ENCODE results near the gene SLC35F3. TPM values are rescaled to one million over a fixed set of nuclear protein-coding genes. Genes with fewer than 3 reads are reported as not detected.
"Not testable (repeated sequence)": the region's sequence is repeated elsewhere in the genome, so short reads cannot be mapped to it uniquely, and the experiment has no call there.

Gene SLC35F3
- polyA plus RNA-seq, 1 of the 3 experiments (the other 2 are of a cell fraction): 0.87 TPM

DNA sequence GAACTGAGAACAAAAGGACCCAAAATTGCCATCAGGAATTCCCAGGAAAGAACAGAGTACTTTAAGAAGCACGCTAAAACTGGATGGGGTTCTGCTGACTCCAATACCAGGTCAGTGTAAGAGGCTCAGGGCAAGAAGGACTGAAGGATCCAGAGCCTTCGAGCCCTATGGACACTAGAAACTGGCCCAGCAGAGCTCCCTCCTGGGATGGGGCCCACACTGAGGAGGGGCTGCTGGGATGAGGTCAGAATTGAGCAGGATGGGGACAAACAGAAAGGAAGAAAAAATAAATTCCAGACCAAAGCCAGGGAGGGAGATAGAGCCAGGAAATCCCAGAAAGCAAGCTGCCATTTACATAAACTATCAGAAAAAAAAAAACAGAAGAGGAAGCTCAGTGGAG lies 246.4 kb downstream of the SLC35F3 start:
- ChIA-PET CTCF (interaction anchor here (1.1 to 3.7 kb wide), 2 partner anchors 37 to 159 kb away, joined by 3 to 16 read pairs; no protein-coding TSS in a partner anchor), POLR2A (no interaction called here)
- no peak overlapping the region for H3K27ac ChIP-seq (ENCODE audit: low read depth in 2 of 2, low read length in 1 of 2)
- no peak overlapping the region for H3K4me3 ChIP-seq (ENCODE audit: low read depth in 2 of 2, low read length in 1 of 2)
- no peak overlapping the region for H2AFZ ChIP-seq (ENCODE audit: low read depth)
- no peaks in the 10 kb centered on the region; a peak in 2 of 4 replicates for H3K4me1 ChIP-seq (ENCODE audit: control insufficient read depth in 1 of 2, insufficient read depth in 2 of 2, low read depth in 1 of 2, low read length in 1 of 2)
- TF ChIP-seq, protein P1, sequence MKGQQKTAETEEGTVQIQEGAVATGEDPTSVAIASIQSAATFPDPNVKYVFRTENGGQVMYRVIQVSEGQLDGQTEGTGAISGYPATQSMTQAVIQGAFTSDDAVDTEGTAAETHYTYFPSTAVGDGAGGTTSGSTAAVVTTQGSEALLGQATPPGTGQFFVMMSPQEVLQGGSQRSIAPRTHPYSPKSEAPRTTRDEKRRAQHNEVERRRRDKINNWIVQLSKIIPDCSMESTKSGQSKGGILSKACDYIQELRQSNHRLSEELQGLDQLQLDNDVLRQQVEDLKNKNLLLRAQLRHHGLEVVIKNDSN (IDR thresholded peaks at IDR 0.05; ENCODE audit: borderline replicate concordance, low read depth): no peak
- TF ChIP-seq POLR2AphosphoS5 (IDR thresholded peaks at IDR 0.05; ENCODE audit: low read depth, low read length) (no peak), EZH2phosphoT487 (IDR thresholded peaks at IDR 0.05; ENCODE audit: borderline replicate concordance, low read depth) (no peak), MXI1 (IDR thresholded peaks at IDR 0.05; ENCODE audit: low read depth, low read length) (no peak), NRF1 (IDR thresholded peaks at IDR 0.05; ENCODE audit: low read depth, low read length) (no peak), SMC3 (IDR thresholded peaks at IDR 0.05; ENCODE audit: low read depth, low read length) (no peak), RAD21 (IDR thresholded peaks at IDR 0.05; ENCODE audit: low read length) (no peak), JUND (IDR thresholded peaks at IDR 0.05) (no peak), SIN3A (IDR thresholded peaks at IDR 0.05; ENCODE audit: borderline replicate concordance, low read depth, low read length) (no peak), TCF12 (IDR thresholded peaks at IDR 0.05) (no peak), MEF2A (IDR thresholded peaks at IDR 0.05; ENCODE audit: borderline replicate concordance, low read depth) (no peak), YY1 (IDR thresholded peaks at IDR 0.05; ENCODE audit: low read depth) (no peak)
- TF ChIP-seq, protein P2, sequence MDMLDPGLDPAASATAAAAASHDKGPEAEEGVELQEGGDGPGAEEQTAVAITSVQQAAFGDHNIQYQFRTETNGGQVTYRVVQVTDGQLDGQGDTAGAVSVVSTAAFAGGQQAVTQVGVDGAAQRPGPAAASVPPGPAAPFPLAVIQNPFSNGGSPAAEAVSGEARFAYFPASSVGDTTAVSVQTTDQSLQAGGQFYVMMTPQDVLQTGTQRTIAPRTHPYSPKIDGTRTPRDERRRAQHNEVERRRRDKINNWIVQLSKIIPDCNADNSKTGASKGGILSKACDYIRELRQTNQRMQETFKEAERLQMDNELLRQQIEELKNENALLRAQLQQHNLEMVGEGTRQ (IDR thresholded peaks at IDR 0.05; ENCODE audit: borderline replicate concordance, low read depth, low read length): no peak
- no peaks in the 10 kb centered on the region for H3K36me3 ChIP-seq (replicated peaks in 1 of 2; ENCODE audit: control insufficient read depth in 1 of 2, insufficient read depth in 2 of 2, low read length in 1 of 2)
- no peaks in the 10 kb centered on the region for H4K20me1 ChIP-seq (ENCODE audit: insufficient read depth)
- H3K9ac ChIP-seq: no peak overlapping the region
- H3K79me2 ChIP-seq (ENCODE audit: insufficient read depth): no peaks in the 10 kb centered on the region
- H3K27me3 ChIP-seq (ENCODE audit: insufficient read depth): no peaks in the 10 kb centered on the region
- no peak for DNase-seq
- peaks cover 7% of the 10 kb centered on the region for H3F3A ChIP-seq (replicated peaks; ENCODE audit: insufficient read depth)
- no peak overlapping the region for H3K4me2 ChIP-seq
- WGBS (ENCODE audit: low lambda C conversion rate): 85% methylated on average over 2 of the region's 2 CpGs
- H3K9me3 ChIP-seq: no peaks in the 10 kb centered on the region; the same call in 1 of the 2 replicates
- H3K9me2 ChIP-seq: no peaks in the 10 kb centered on the region

DNA sequence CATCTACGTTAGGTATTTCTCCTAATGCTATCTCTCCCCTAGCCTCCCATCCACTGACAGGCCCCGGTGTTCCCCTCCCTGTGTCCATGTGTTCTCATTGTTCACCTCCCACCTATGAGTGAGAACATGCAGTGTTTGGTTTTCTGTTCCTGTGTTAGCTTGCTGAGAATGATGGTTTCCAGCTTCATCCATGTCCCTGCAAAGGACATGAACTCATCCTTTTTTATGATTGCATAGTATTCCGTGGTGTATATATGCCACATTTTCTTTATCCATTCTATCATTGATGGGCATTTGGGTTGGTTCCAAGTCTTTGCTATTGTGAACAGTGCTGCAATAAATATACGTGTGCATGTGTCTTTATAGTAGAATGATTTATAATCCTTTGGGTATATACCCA lies 247.9 kb downstream of the SLC35F3 start:
- H3K4me2 ChIP-seq; H3K9ac ChIP-seq; H3K79me2 ChIP-seq (ENCODE audit: insufficient read depth); H3K9me2 ChIP-seq; H4K20me1 ChIP-seq (ENCODE audit: insufficient read depth); H2AFZ ChIP-seq (ENCODE audit: low read depth); DNase-seq; H3K4me3 ChIP-seq (ENCODE audit: low read depth in 2 of 2, low read length in 1 of 2); H3K27ac ChIP-seq (ENCODE audit: low read depth in 2 of 2, low read length in 1 of 2); H3K9me3 ChIP-seq; H3K27me3 ChIP-seq (ENCODE audit: insufficient read depth); H3K36me3 ChIP-seq (replicated peaks in 1 of 2; ENCODE audit: control insufficient read depth in 1 of 2, insufficient read depth in 2 of 2, low read length in 1 of 2); POLR2A ChIA-PET; H3F3A ChIP-seq (replicated peaks; ENCODE audit: insufficient read depth); H3K4me1 ChIP-seq (ENCODE audit: control insufficient read depth in 1 of 2, insufficient read depth in 2 of 2, low read depth in 1 of 2, low read length in 1 of 2): not testable (repeated sequence)
- 94% methylated on average over 4 of the region's 4 CpGs for WGBS (ENCODE audit: low lambda C conversion rate)
- CTCF ChIA-PET: interaction anchor here (1.6 to 3.7 kb wide), 2 partner anchors 36 to 158 kb away, joined by 3 to 16 read pairs; no protein-coding TSS in a partner anchor

Measured in SK-N-SH (cell line).